Measurements from ENCODE around the gene IGFBP4.

- TF ChIP-seq CTCF (IDR thresholded peaks at IDR 0.05; ENCODE audit: insufficient read depth, low read depth, low read length) (no peak), EZH2 (IDR thresholded peaks at IDR 0.05; ENCODE audit: insufficient read depth, low read length) (no peak)
Measured at GRCh38 chr17:40425741-40426140, 17.5 kb upstream of the IGFBP4 start.

Data from astrocyte (in vitro differentiated cells and primary cell).